Body of pancreas (tissue), 4 donors: ENCODE results near the gene BRWD1. TPM values are rescaled to one million over a fixed set of nuclear protein-coding genes. Genes with fewer than 3 reads are reported as not detected.

ENCODE experiments used
- ATAC-seq: fragments of 150-250 bp; one replicate; pipeline ENCODE4 v1.9.1; 2016
- DNase-seq, 4 donors: peaks; one replicate each; pipeline ENCODE4 v3.0.0-alpha.2; 2019
- H3K27ac ChIP-seq, 4 donors: fragments of 200-600 bp; sonication (generic); 1 replicate in 3 of 4; 2 replicates in 1 of 4; pipeline versions ENCODE4 v1.5.1 to v1.6.1; 2016 to 2019; ENCODE audit warnings: mild to moderate bottlenecking in 1 of 4, mixed read lengths in 1 of 4, moderate library complexity in 1 of 4
- H3K27me3 ChIP-seq, 2 donors: fragments of 200-600 bp; sonication (generic); one replicate each; pipeline ENCODE4 v1.6.0; 2016; ENCODE audit warnings: mild to moderate bottlenecking in 1 of 2
- H3K36me3 ChIP-seq, 2 donors: fragments of 200-600 bp; sonication (generic); replicated peaks in 1 of 2; 2 replicates each; pipeline ENCODE4 v1.5.1; 2016; ENCODE audit warnings: low read depth in 2 of 2; ENCODE audit not compliant: insufficient read depth in 1 of 2
- H3K4me1 ChIP-seq: fragments of 200-600 bp; sonication (generic); one replicate; pipeline ENCODE4 v1.6.0; 2016
- H3K4me3 ChIP-seq, 2 donors: fragments of 200-600 bp; sonication (generic); 1 replicate in 1 of 2; 2 replicates in 1 of 2; pipeline ENCODE4 v1.5.1; 2016 to 2019
- H3K9me3 ChIP-seq, 3 donors: fragments of 200-600 bp; sonication (generic); 1 replicate in 2 of 3; 2 replicates in 1 of 3; pipeline ENCODE4 v1.5.1; 2016
- CTCF ChIP-seq, 7 experiments: fragments of 450-650 bp in 4 of 7; fragments of 200-600 bp in 3 of 7; sonication (generic) in 3 of 7; IDR thresholded peaks; one replicate each; pipeline ENCODE4 v1.5.1; 2016 to 2019; ENCODE audit warnings: antibody characterized with exemption in 7 of 7
- POLR2A ChIP-seq, 3 donors: fragments of 450-650 bp; IDR thresholded peaks; one replicate each; pipeline ENCODE4 v1.6.1; 2016; ENCODE audit warnings: antibody characterized with exemption in 3 of 3, mild to moderate bottlenecking in 2 of 3
- WGBS, 2 donors: methylation state at CpG; one replicate each; pipeline ENCODE4 v1.1.5; 2017; 5-methylcytosine and 5-hydroxymethylcytosine counted together
- intact Hi-C: fragments of 100-400 bp; cut with DNase I; formaldehyde crosslinking; loops from one replicate; pipeline ENCODE4 v1.15.1; 2023
- total RNA-seq, 2 donors: library from RNA; depleted of rRNA; stranded (reverse); fragments of >200 nt; gene quantifications; one replicate each; pipeline ENCODE4 v1.1.0, GENCODE V29; 2016

BRWD1 gene
- total RNA-seq, 2 donors from 2014 or later, result 53.7 to 75.2 TPM

GRCh38 chr21:39313042-39313570 lies 326 bp downstream of the BRWD1 start:
- no peak for TF ChIP-seq CTCF (IDR thresholded peaks at IDR 0.05)
- no peak for TF ChIP-seq POLR2A (IDR thresholded peaks at IDR 0.05)
- peak in 3 of 4 donors; percentile 41 to 59 (median 45) for DNase-seq
- Histone ChIP-seq H3K27me3 (no peaks in the 10 kb centered on the region), H3K36me3 (peaks cover 0 to 4% of the 10 kb centered on the region in 2 donors), H3K4me1 (peaks cover 27% of the 10 kb centered on the region), H3K4me3 (peak overlapping the region; percentile 72 to 83), H3K27ac (peak overlapping the region; percentile 94 to 98 (median 96)), H3K9me3 (no peaks in the 10 kb centered on the region)
- intact Hi-C loops, result loop anchor here (5.0 kb wide), 1 partner anchor 79 kb away; no protein-coding TSS in a partner anchor
- peak; percentile 36 for ATAC-seq
- WGBS, 2 donors, result 0% methylated on average over 30 of the region's 71 CpGs; no CpG with 5 or more reads in 1 of the 2 donors

- H3K27ac ChIP-seq, result peak overlapping the region; percentile 94 to 98 (median 96)
- H3K4me1 ChIP-seq, result peaks cover 27% of the 10 kb centered on the region
- peak; percentile 91 to 93 (median 93) for DNase-seq
- H3K4me3 ChIP-seq, result peak overlapping the region; percentile 72 to 79
- TF ChIP-seq CTCF (IDR thresholded peaks at IDR 0.05) (no peak), POLR2A (IDR thresholded peaks at IDR 0.05) (peak in 1 of 3 donors; percentile 22)
- H3K27me3 ChIP-seq, result no peaks in the 10 kb centered on the region
- peaks cover 0 to 4% of the 10 kb centered on the region in 2 donors for H3K36me3 ChIP-seq
- peak; percentile 85 for ATAC-seq
- intact Hi-C loops, result loop anchor here (5.0 kb wide), 1 partner anchor 80 kb away; no protein-coding TSS in a partner anchor
- no peaks in the 10 kb centered on the region for H3K9me3 ChIP-seq
- WGBS, 2 donors, result 1% methylated on average over 17 to 49 of the region's 65 CpGs
These were observed 1.1 kb downstream of the BRWD1 start for GRCh38 chr21:39312112-39313041.

GRCh38 chr21:39311164-39311563 lies 2.3 kb downstream of the BRWD1 start:
- ATAC-seq, result no peak
- Histone ChIP-seq H3K4me3 (no peak overlapping the region), H3K9me3 (no peaks in the 10 kb centered on the region), H3K27ac (no peak overlapping the region), H3K4me1 (peaks cover 27% of the 10 kb centered on the region), H3K27me3 (no peaks in the 10 kb centered on the region), H3K36me3 (peaks cover 0 to 4% of the 10 kb centered on the region in 2 donors)
- intact Hi-C loops, result loop anchor here (5.0 kb wide), 1 partner anchor 81 kb away; no protein-coding TSS in a partner anchor
- TF ChIP-seq POLR2A (IDR thresholded peaks at IDR 0.05), result no peak
- no peak for TF ChIP-seq CTCF (IDR thresholded peaks at IDR 0.05)
- 86 to 89% methylated on average over 7 of the region's 7 CpGs for WGBS, 2 donors
- DNase-seq, result no peak

GRCh38 chr21:39307466-39307865 lies 6.0 kb downstream of the BRWD1 start:
- peaks cover 0 to 6% of the 10 kb centered on the region in 2 donors for H3K36me3 ChIP-seq
- H3K9me3 ChIP-seq, result no peaks in the 10 kb centered on the region
- intact Hi-C loops, result no loop called here
- DNase-seq (no peak), ATAC-seq (no peak)
- H3K27ac ChIP-seq, result no peak overlapping the region
- 85 to 89% methylated on average over 1 of the region's 1 CpG for WGBS, 2 donors
- no peaks in the 10 kb centered on the region for H3K27me3 ChIP-seq
- no peak overlapping the region for H3K4me3 ChIP-seq
- H3K4me1 ChIP-seq, result peaks cover 19% of the 10 kb centered on the region
- TF ChIP-seq CTCF (IDR thresholded peaks at IDR 0.05) (no peak), POLR2A (IDR thresholded peaks at IDR 0.05) (no peak)
